ENCODE data around the gene SP140L.

DNA sequence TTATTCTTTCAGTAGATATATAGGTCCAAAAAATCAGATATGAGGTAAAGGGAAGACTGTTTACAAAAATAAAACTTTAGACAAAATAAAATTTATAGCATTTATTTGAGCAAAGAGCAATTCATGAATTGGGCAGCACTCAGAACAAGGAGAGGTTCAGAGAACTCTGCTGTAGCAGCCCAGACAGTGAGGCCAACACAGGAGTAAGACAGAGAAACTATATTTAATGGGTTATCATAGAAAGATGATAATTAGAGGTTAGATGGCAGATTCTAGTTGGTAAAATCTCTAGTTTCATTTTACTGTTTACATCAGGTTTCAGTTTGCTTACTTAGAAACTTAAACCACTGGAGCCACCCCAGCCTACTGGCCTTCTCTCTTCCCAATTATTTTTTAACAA, 30.1 kb upstream of the SP140L start:
- TF ChIP-seq, protein P1, sequence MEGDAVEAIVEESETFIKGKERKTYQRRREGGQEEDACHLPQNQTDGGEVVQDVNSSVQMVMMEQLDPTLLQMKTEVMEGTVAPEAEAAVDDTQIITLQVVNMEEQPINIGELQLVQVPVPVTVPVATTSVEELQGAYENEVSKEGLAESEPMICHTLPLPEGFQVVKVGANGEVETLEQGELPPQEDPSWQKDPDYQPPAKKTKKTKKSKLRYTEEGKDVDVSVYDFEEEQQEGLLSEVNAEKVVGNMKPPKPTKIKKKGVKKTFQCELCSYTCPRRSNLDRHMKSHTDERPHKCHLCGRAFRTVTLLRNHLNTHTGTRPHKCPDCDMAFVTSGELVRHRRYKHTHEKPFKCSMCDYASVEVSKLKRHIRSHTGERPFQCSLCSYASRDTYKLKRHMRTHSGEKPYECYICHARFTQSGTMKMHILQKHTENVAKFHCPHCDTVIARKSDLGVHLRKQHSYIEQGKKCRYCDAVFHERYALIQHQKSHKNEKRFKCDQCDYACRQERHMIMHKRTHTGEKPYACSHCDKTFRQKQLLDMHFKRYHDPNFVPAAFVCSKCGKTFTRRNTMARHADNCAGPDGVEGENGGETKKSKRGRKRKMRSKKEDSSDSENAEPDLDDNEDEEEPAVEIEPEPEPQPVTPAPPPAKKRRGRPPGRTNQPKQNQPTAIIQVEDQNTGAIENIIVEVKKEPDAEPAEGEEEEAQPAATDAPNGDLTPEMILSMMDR (IDR thresholded peaks at IDR 0.05): no peak
- TF ChIP-seq POLR2A (IDR thresholded peaks at IDR 0.05): no peak

Data from thyroid gland (tissue), 4 donors.